Small intestine (tissue), 7 donors: ENCODE measurements around the gene OLFM2. TPM values are rescaled to one million over a fixed set of nuclear protein-coding genes. Genes with fewer than 3 reads are reported as not detected.

Source experiments
- DNase-seq, 2 donors: peaks; one replicate each; pipeline versions ENCODE4 v3.0.0 to v3.0.0-alpha.2; 2013
- FAIRE-seq: peaks from 2 replicates; lab custom pipeline; 2012; peaks lifted over from hg19 to GRCh38; lab: Jason Lieb, UNC
- H3K27ac ChIP-seq, 3 donors: one replicate each; pipeline ENCODE4 v1.5.1; 2013; ENCODE audit warnings: low read length in 2 of 3, mild to moderate bottlenecking in 2 of 3, control low read depth in 1 of 3, inconsistent platforms in 1 of 3, low read depth in 1 of 3, moderate library complexity in 1 of 3
- H3K27me3 ChIP-seq, 3 donors: one replicate each; pipeline ENCODE4 v1.6.1; 2013; ENCODE audit warnings: low read length in 3 of 3, inconsistent platforms in 1 of 3; ENCODE audit not compliant: control insufficient read depth in 3 of 3, insufficient read depth in 3 of 3
- H3K36me3 ChIP-seq, 3 donors: one replicate each; pipeline ENCODE4 v1.6.1; 2013; ENCODE audit warnings: low read length in 3 of 3, inconsistent platforms in 1 of 3, low read depth in 1 of 3, mild to moderate bottlenecking in 1 of 3, moderate library complexity in 1 of 3; ENCODE audit not compliant: control insufficient read depth in 3 of 3, insufficient read depth in 2 of 3
- H3K4me1 ChIP-seq, 3 donors: one replicate each; pipeline ENCODE4 v1.6.1; 2013; ENCODE audit warnings: low read length in 2 of 3, inconsistent platforms in 1 of 3, low read depth in 1 of 3, mild to moderate bottlenecking in 1 of 3, moderate library complexity in 1 of 3; ENCODE audit not compliant: control insufficient read depth in 3 of 3, insufficient read depth in 2 of 3
- H3K4me3 ChIP-seq, 3 donors: one replicate each; pipeline ENCODE4 v1.5.1; 2013; ENCODE audit warnings: low read length in 3 of 3, control low read depth in 1 of 3, inconsistent platforms in 1 of 3, low read depth in 1 of 3, mild to moderate bottlenecking in 1 of 3, moderate library complexity in 1 of 3
- H3K9me3 ChIP-seq, 2 donors: one replicate each; pipeline ENCODE4 v1.6.1; 2013; ENCODE audit warnings: low read depth in 1 of 2, low read length in 1 of 2; ENCODE audit not compliant: control insufficient read depth in 2 of 2, insufficient read depth in 1 of 2
- WGBS, 3 donors: extraction: QIAGEN DNeasy Blood & Tissue Kit; methylation state at CpG; one replicate each; pipeline ENCODE4 v1.1.7; 2013; 5-methylcytosine and 5-hydroxymethylcytosine counted together
- polyA plus RNA-seq, 4 donors: library from polyadenylated mRNA; stranded (reverse) in 3 of 4; unstranded in 1 of 4; fragments of 200-250 nt in 3 of 4; fragments of 120-200 nt in 1 of 4; gene quantifications; one replicate each; pipeline versions ENCODE4 v1.2.1 to v1.2.3, GENCODE V29; 2013
- donor health status: healthy with polysubstance abuse.
- donor health status: control.
- donor health status: control.
- donor health status: Bipolar disorder and iron deficiency.
- donor health status: healthy.

OLFM2 gene
- polyA plus RNA-seq, 4 donors = 0.45 to 8.4 (median 1.9) TPM

DNA sequence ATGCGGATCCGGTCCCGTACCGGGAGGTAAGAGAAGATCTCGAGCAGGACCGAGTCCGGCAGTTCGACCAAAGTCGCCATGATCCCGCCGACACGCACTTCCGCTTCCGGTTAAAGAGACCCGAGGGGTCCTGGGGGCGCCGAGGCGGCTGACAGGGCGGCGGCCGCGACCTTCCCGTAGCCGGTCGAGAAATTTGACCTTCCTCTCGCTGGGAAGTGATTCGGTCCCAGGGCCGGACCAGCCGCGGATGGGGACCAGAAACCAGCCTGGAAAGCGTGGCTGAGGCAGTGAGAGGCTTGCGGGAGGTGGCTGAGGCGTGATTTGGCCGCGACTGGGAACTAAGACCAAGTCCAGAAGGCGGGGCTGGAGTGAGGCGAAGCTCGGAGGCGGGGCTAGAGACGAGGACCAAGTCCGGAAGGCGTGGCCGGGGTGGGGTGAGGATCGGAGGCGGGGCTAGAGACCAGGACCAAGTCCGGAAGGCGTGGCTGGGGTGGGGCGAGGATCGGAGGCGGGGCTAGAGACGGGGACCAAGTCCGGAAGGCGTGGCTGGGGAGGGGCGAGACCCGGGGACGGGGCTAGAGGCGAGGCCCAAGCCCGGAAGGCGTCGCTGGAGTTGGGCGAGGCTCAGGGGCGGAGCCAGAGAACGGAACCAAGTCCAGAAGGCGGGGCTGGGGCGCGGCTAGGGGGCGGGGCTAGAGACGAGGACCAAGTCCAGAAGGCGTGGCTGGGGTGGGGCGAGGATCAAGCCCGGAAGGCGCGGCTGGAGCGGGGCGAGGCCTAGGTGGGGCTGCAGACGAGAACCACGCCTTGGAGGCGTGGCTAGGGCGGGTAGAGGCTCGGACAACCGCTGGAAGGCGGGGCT, 117.3 kb downstream of the OLFM2 start, which contains the start of gene FBXL12:
TSS of gene FBXL12 (minus strand) at position 346 of the 862 bp plus-strand sequence. CDS start at position 80, 266 bp downstream.
- Histone ChIP-seq H3K4me3 (peak within 1 kb of the TSS; percentile 86 to 93 (median 89)), H3K36me3 (peaks cover 0 to 5% (median 0%) of the 10 kb centered on the region in 3 donors), H3K4me1 (peaks cover 0 to 5% (median 0%) of the 10 kb centered on the region in 3 donors), H3K27me3 (no peaks in the 10 kb centered on the region), H3K9me3 (peaks cover 0 to 3% of the 10 kb centered on the region in 2 donors), H3K27ac (peak within 1 kb of the TSS; percentile 95 to 99 (median 97))
- 0 to 1% (median 1%) methylated on average over 71 to 82 of the region's 82 CpGs for WGBS, 3 donors
- peak; percentile 30 for FAIRE-seq
- DNase-seq = peak; percentile 100

- Histone ChIP-seq H3K36me3 (peaks cover 0 to 8% (median 0%) of the 10 kb centered on the region in 3 donors), H3K4me1 (peaks cover 0 to 5% (median 0%) of the 10 kb centered on the region in 3 donors), H3K9me3 (peaks cover 0 to 3% of the 10 kb centered on the region in 2 donors), H3K27me3 (no peaks in the 10 kb centered on the region), H3K4me3 (peak overlapping the region; percentile 86 to 93 (median 89)), H3K27ac (peak overlapping the region; percentile 95 to 99 (median 97))
- DNase-seq = peak in 1 of 2 donors; percentile 21
- no peak for FAIRE-seq
- WGBS, 3 donors = 2 to 3% (median 2%) methylated on average over 32 to 39 of the region's 39 CpGs
Observed at GRCh38 chr19:9818175-9818733, 118.1 kb downstream of the OLFM2 start.

DNA sequence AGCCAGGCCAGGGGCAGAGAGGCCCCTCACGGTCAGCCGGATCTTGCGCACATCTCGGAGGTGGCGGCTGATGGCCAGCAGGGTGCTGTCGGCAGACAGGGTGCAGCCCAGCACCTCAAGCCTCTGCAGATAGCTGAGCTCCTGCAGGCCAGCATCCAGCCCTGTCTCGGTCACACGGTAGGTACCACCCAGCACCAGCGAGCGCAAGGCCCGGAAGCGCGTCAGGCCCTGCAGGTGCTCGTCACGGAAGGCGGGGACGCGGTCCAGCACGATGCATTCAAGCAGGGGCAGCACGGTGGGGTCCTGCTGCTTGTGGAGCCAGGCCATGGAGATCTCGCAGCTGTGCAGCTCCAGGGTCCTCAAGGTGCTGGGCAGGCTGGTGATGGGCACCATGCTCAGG, 125.2 kb downstream of the OLFM2 start:
- H3K9me3 ChIP-seq = peaks cover 0 to 3% of the 10 kb centered on the region in 2 donors
- no peaks in the 10 kb centered on the region for H3K4me1 ChIP-seq
- H3K36me3 ChIP-seq = peaks cover 10 to 55% (median 17%) of the 10 kb centered on the region in 3 donors
- 97 to 100% (median 98%) methylated on average over 21 of the region's 21 CpGs for WGBS, 3 donors
- DNase-seq (no peak), FAIRE-seq (no peak)
- no peaks in the 10 kb centered on the region for H3K27me3 ChIP-seq
- H3K27ac ChIP-seq = no peak overlapping the region
- H3K4me3 ChIP-seq = no peak overlapping the region

- no peak for FAIRE-seq
- Histone ChIP-seq H3K27ac (peak overlapping the region in 1 of 3 donors; percentile 25), H3K36me3 (peaks cover 10 to 59% (median 19%) of the 10 kb centered on the region in 3 donors)
Observed at GRCh38 chr19:9808855-9809824, 127.2 kb downstream of the OLFM2 start.

GRCh38 chr19:9806803-9807202, 129.5 kb downstream of the OLFM2 start:
- H3K36me3 ChIP-seq = peaks cover 10 to 50% (median 19%) of the 10 kb centered on the region in 3 donors
- no peaks in the 10 kb centered on the region for H3K9me3 ChIP-seq
- FAIRE-seq (no peak), DNase-seq (no peak)
- H3K27me3 ChIP-seq = no peaks in the 10 kb centered on the region
- WGBS, 3 donors = 93 to 95% (median 94%) methylated on average over 3 of the region's 3 CpGs
- no peak overlapping the region for H3K27ac ChIP-seq
- H3K4me1 ChIP-seq = no peaks in the 10 kb centered on the region
- H3K4me3 ChIP-seq = no peak overlapping the region

More at GRCh38 chr19:9808855-9809824, 127.2 kb downstream of the OLFM2 start:
- Histone ChIP-seq H3K4me1 (no peaks in the 10 kb centered on the region), H3K9me3 (no peaks in the 10 kb centered on the region), H3K4me3 (no peak overlapping the region), H3K27me3 (no peaks in the 10 kb centered on the region)
- 80 to 94% (median 81%) methylated on average over 11 of the region's 11 CpGs for WGBS, 3 donors
- no peak for DNase-seq

Other genes starting within 250 kb of the OLFM2 start
- gene ZNF846, start 167.8 kb downstream of the OLFM2 start, polyA plus RNA-seq = 10 to 100 TPM in 1 of 4 donors, 1 to 10 TPM in 3; 2.2 to 16.7 (median 2.8) TPM
- gene FBXL12, start 117.4 kb downstream of the OLFM2 start, polyA plus RNA-seq = 10 to 100 TPM; 17.1 to 39.4 (median 31.7) TPM
- gene UBL5, start 108.6 kb downstream of the OLFM2 start, polyA plus RNA-seq = 1,000 to 10,000 TPM in 1 of 4 donors, 100 to 1,000 TPM in 3; 282 to 1,357 (median 757) TPM
- 100 to 1,000 TPM in 1 of 4 donors, 10 to 100 TPM in 3; 42.5 to 109 (median 82.5) TPM for gene PIN1, start 101.2 kb downstream of the OLFM2 start, polyA plus RNA-seq
- 1 to 10 TPM in 2 of 4 donors, under 1 TPM in 2; 0.54 to 6.1 (median 1.5) TPM for gene COL5A3, start 74.0 kb upstream of the OLFM2 start, polyA plus RNA-seq
- not detected for gene RDH8, start 77.0 kb upstream of the OLFM2 start, polyA plus RNA-seq
- gene SHFL, start 149.8 kb upstream of the OLFM2 start, polyA plus RNA-seq = 10 to 100 TPM; 32.5 to 60.8 (median 37.0) TPM
- gene ANGPTL6, start 166.2 kb upstream of the OLFM2 start, polyA plus RNA-seq = 1 to 10 TPM in 1 of 4 donors, under 1 TPM in 3; 0.45 to 8.7 (median 0.63) TPM
- gene PPAN, start 169.8 kb upstream of the OLFM2 start, polyA plus RNA-seq = 10 to 100 TPM; 26.2 to 48.3 (median 35.3) TPM
- gene P2RY11, start 175.2 kb upstream of the OLFM2 start, polyA plus RNA-seq = 10 to 100 TPM in 2 of 4 donors, 1 to 10 TPM in 2; 3.8 to 14.6 (median 9.9) TPM
- gene EIF3G, start 183.4 kb upstream of the OLFM2 start, polyA plus RNA-seq = 100 to 1,000 TPM; 138 to 218 (median 213) TPM